Ecto neural progenitor cell (in vitro differentiated cells): ENCODE measurements around the gene GRAMD4.

Experiments
- DNase-seq: peaks from one replicate; pipeline ENCODE4 v3.0.0-alpha.2; 2018; ENCODE audit warnings: low spot score

Gene GRAMD4

DNA sequence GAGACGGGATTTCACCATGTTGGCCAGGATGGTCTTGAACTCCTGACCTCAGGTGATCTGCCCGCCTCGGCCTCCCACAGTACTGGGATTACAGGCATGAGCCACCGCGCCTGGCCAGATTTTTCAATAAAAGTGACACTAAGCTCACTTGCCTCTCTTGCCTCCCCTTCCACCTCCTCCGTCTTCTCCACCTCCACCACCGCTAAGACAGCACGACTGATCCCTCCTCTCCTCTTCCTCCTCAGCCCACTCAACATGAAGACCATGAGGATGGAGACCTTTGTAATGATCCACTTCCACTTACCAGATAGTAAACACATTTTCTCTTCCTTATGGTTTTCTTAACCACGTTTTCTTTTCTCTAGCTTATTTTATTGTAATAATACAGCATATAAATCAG, 103.7 kb downstream of the GRAMD4 start:
- no peak for DNase-seq

DNA sequence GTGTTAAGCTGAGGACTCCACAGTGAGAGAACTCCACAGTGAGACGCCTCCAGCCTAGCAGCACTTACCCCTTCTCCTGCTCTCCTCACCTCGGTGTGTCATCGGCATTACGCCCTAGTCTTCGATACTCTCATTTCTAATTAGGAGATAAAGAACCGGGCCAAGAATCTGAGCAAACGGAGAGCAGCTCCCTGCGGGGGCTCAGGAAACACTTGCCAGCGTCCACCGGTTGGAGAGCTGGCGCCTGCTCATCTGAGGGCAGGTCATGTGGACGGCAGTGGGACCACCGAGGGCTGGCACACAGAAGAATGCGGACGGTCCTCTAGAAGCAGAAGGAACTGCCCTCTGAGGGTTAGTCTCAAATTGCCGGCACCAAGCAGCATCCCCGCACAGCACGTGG, 104.9 kb downstream of the GRAMD4 start:
- no peak for DNase-seq

DNA sequence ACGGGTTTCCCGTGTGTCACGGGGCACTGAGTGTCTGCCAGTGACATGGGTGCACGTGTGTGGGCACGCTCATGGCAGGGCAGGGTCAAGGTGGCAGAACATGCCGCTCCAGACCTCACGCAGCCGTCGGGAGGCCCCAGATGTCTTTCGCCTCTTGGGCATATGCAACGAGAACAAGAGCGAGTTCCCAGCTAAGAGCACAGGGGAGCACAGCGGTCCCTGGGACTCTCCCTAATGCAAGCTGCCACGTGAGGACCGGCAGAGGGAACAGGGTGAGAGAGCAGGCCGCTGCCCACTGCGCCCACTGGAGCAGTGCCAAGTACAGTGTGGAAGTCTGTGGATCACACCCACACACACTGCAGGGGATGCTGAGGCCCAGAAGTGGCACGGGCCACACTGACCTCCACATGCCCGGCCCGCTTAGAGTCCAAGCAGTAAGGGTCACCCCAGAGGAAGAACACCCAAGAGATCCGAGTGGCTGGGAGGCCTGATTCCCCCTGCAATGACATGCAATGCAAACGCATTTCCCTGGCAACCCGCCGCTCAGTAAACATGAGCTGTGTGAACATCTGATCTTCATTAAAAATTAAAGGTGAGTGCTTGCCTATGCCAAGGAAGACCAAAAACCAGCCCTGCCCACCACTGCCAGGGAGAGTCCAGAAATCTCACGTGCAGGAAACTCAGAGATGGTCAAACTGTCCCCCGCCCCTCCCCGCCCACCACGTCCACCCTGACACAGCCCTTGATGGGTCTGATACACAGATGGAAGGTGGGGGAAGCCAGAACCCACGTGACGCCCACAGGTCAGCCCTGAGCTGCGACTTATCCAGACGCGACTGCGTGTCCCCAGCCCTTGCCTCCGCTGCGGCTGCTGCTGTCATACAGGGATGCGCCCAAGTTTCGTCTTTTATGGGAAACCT, 106.1 kb downstream of the GRAMD4 start:
- DNase-seq, result no peak

DNA sequence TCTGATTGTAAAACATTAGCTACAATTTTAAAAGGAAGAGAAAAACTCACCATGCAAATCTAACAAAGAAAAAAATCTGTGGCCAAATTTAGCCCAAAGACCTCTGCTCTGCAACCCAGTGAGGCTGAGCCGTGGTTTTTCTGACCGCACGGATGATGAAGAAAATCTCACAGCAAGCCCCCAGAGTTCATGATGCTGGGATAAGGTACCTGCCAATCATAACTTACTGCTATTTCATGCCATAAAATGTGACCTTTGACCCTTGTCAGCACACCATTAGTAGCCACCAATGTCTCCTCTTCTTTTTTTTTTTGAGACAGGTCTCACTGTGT, 106.8 kb downstream of the GRAMD4 start:
- no peak for DNase-seq

DNA sequence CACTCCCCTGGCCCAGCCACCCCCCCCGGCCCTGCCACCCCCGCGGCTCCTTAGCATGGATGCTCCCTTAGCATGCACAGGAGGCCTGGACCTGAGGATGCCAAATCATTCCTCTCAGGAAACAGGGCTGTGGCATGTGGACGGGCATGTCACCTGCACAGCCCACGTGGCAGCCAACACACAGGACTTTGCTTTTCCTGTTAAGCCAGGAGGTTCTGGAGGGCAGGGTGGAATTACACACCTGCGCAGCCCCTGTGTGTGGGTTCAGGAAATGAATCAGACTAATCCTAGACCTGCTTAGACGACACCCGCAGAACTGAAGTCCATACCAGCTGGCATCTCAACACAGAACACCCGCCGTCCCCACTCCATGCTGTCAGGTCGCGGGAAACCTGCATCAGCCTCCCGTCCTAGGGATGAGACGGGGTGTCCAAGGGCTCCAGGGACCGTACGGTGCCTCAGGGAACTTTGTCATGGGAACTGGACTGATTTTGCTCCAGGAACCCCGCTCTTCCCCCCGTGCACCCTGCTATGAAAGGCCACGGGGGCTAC, 107.7 kb downstream of the GRAMD4 start:
- DNase-seq, result no peak

DNA sequence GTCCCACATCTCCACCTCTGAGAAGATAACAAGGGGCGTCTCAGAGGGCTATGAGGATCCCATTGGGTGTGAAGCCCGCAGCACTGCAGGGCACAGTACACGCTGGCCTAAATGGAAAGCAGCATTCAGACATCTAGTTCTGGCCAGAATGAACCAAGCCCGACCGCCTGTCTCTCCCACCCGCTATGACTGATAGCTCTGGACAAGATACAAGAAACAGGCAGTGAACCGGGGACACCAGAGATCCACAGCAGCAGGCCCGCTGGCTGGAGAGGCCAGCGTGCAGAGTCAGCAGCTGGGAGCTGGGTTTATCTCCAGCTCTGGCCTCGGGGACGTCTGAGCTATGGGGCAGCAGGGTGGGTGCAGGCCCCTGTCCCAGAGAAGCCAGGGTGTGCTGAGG, 108.3 kb downstream of the GRAMD4 start:
- no peak for DNase-seq
